Right lobe of liver (tissue), 6 donors: ENCODE data around the gene PBX2. TPM values are rescaled to one million over a fixed set of nuclear protein-coding genes. Genes with fewer than 3 reads are reported as not detected.
A peak's percentile ranks its signal among the peaks of the same experiment; 100 is the strongest.

ENCODE experiments used
- ATAC-seq, 4 donors: fragments of 200-7000 bp; cut with Tn5 transposase; one replicate each; pipeline ENCODE4 v1.9.1; 2020; ENCODE audit warnings: mild to moderate bottlenecking in 4 of 4, moderate library complexity in 4 of 4
- DNase-seq, 3 donors: peaks; one replicate each; pipeline ENCODE4 v3.0.0-alpha.2; 2020
- H3K27ac ChIP-seq, 3 donors: fragments of 200-600 bp; one replicate each; pipeline ENCODE4 v1.8.0; 2022
- H3K27me3 ChIP-seq, 2 donors: fragments of 200-600 bp; one replicate each; pipeline ENCODE4 v1.8.0; 2022
- H3K36me3 ChIP-seq, 4 donors: fragments of 200-600 bp; sonication (generic) in 1 of 4; one replicate each; pipeline versions ENCODE4 v1.5.1 to v1.8.0; 2017 to 2022; ENCODE audit warnings: control low read depth in 1 of 4
- H3K4me1 ChIP-seq, 4 donors: fragments of 200-600 bp; sonication (generic) in 1 of 4; one replicate each; pipeline versions ENCODE4 v1.5.1 to v1.8.0; 2017 to 2022; ENCODE audit warnings: control low read depth in 1 of 4
- H3K4me3 ChIP-seq, 3 donors: fragments of 200-600 bp; one replicate each; pipeline ENCODE4 v1.8.0; 2022
- H3K9me3 ChIP-seq, 4 donors: fragments of 200-600 bp; sonication (generic) in 1 of 4; one replicate each; pipeline versions ENCODE4 v1.5.1 to v1.8.0; 2017 to 2022; ENCODE audit warnings: control low read depth in 1 of 4
- CTCF ChIP-seq, 4 donors: fragments of 200-600 bp in 3 of 4; fragments of 450-650 bp in 1 of 4; IDR thresholded peaks; one replicate each; pipeline versions ENCODE4 v1.5.1 to v1.8.0; 2016 to 2022; ENCODE audit warnings: antibody characterized with exemption in 4 of 4, mild to moderate bottlenecking in 2 of 4
- POLR2A ChIP-seq: fragments of 450-650 bp; IDR thresholded peaks from one replicate; pipeline ENCODE4 v1.6.1; 2017; ENCODE audit warnings: antibody characterized with exemption, mild to moderate bottlenecking
- WGBS: methylation state at CpG from one replicate; pipeline ENCODE4 v1.1.6; 2018; ENCODE audit warnings: low coverage, low lambda C conversion rate; ENCODE audit not compliant: insufficient coverage; ENCODE audit errors: missing lambda C conversion rate; 5-methylcytosine and 5-hydroxymethylcytosine counted together
- intact Hi-C, 2 donors: fragments of 100-400 bp; cut with DNase I; formaldehyde crosslinking; loops; one replicate each; pipeline versions ENCODE4 v1.11.2 to v1.14.1; 2022
- total RNA-seq, 6 experiments: library from RNA; depleted of rRNA in 2 of 6; stranded (reverse); fragments of >200 nt in 2 of 6; fragmentation: NEBNext Ultra II Directional in 3 of 6; extraction: Animal tissue kit (Norgen Biotek cat#: 25700) in 3 of 6; gene quantifications; one replicate each; pipeline versions ENCODE4 v1.1.0 to v1.2.4, GENCODE V29; 2016 to 2023
- donor health status: DM: no; HTN: yes; CAD: no.
- donor health status: DM: no; HTN: no; CAD: no.
- donor health status: DM: no; HTN: no; CAD: no.
- donor health status: DM: no; HTN: yes; CAD: no.
- donor health status: DM: no; HTN: yes; CAD: no.

PBX2 gene
- total RNA-seq, 6 experiments from 2014 or later, result 15.5 to 29.5 (median 24.3) TPM

DNA sequence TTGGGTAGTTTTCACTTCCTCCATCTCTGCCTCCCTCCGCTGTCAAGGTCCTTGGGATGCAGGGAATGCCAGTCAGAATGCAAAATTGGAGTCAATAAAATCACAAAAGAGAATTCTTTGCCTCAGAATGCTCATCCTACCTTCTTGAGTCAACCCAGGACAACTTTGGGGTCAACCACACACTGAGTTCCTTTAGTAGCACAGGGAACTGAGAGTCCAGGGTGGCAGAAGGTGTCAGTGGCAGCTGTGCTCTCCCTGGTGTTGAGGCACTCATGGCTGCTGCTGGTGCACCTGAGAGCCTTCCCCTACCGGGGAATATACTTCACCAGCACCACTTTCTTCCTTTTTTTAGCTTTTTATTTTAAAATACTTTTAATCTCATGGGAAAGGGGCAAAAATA, 34.7 kb upstream of the PBX2 start:
- intact Hi-C loops, result no loop called here
- Histone ChIP-seq H3K4me3 (no peak overlapping the region), H3K27me3 (no peaks in the 10 kb centered on the region), H3K9me3 (no peaks in the 10 kb centered on the region), H3K27ac (no peak overlapping the region), H3K36me3 (no peaks in the 10 kb centered on the region), H3K4me1 (no peaks in the 10 kb centered on the region)
- no peak for DNase-seq
- no peak for ATAC-seq
- TF ChIP-seq CTCF (IDR thresholded peaks at IDR 0.05) (no peak), POLR2A (no peak)
- 69% methylated on average over 2 of the region's 2 CpGs for WGBS

- peak; percentile 68 to 80 (median 74) for ATAC-seq
Measured at GRCh38 chr6:32223258-32224235, 33.5 kb upstream of the PBX2 start, which contains the start of gene NOTCH4. NOTCH4 (minus strand) TSS chr6:32224067; CDS start chr6:32223928, 139 bp downstream.

GRCh38 chr6:32222333-32223230, 32.6 kb upstream of the PBX2 start:
- Histone ChIP-seq H3K36me3 (no peaks in the 10 kb centered on the region), H3K27me3 (no peaks in the 10 kb centered on the region), H3K4me1 (no peaks in the 10 kb centered on the region), H3K27ac (no peak overlapping the region), H3K9me3 (no peaks in the 10 kb centered on the region), H3K4me3 (peak overlapping the region in 2 of 3 donors; percentile 19 to 25)
- TF ChIP-seq POLR2A (no peak), CTCF (IDR thresholded peaks at IDR 0.05) (no peak)
- WGBS, result 80% methylated on average over 3 of the region's 8 CpGs
- peak in 1 of 3 donors; percentile 31 for DNase-seq
- no peak for ATAC-seq
- intact Hi-C loops, result no loop called here

More at GRCh38 chr6:32223258-32224235, 33.5 kb upstream of the PBX2 start, which contains the start of gene NOTCH4:
- no peaks in the 10 kb centered on the region for H3K27me3 ChIP-seq
- DNase-seq, result peak in 2 of 3 donors; percentile 53 to 55
- no peaks in the 10 kb centered on the region for H3K9me3 ChIP-seq
- H3K4me3 ChIP-seq, result peak within 1 kb of the TSS; percentile 7 to 25 (median 19)
- H3K27ac ChIP-seq, result peak within 1 kb of the TSS in 1 of 3 donors; percentile 43
- H3K4me1 ChIP-seq, result no peaks in the 10 kb centered on the region
- intact Hi-C loops, result no loop called here
- TF ChIP-seq CTCF (IDR thresholded peaks at IDR 0.05) (no peak), POLR2A (no peak)
- WGBS, result 37% methylated on average over 18 of the region's 20 CpGs
- H3K36me3 ChIP-seq, result no peaks in the 10 kb centered on the region

DNA sequence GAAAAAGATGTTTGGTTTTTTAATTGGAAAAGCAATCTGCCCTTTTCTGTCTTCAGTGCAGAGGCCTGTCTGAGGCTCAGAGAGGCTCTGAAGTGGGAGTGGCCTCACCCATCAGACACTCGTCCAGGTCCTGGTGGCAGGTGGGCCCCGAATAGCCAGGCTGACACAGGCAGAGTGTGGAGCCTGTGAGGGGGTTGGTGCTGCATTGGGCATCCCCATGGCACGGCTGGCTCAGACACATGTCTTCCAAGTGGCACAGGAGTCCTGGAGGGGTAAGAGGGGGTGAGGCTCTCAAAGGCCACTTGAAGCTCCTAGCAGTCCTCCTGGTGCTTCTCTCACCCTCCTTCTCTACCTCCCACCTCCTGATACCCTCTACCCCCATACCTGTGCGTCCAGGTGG, 30.0 kb upstream of the PBX2 start:
- DNase-seq, result peak in 1 of 3 donors; percentile 29
- intact Hi-C loops, result no loop called here
- no peak overlapping the region for H3K27ac ChIP-seq

More for the DNA sequence above, 30.0 kb upstream of the PBX2 start:
- Histone ChIP-seq H3K9me3 (no peaks in the 10 kb centered on the region), H3K4me3 (no peak overlapping the region), H3K27me3 (no peaks in the 10 kb centered on the region), H3K36me3 (no peaks in the 10 kb centered on the region), H3K4me1 (no peaks in the 10 kb centered on the region)
- no CpG with 5 or more reads among the region's 4 CpGs for WGBS
- no peak for ATAC-seq
- TF ChIP-seq POLR2A, result no peak
- TF ChIP-seq CTCF (IDR thresholded peaks at IDR 0.05), result no peak
